ENCODE data around the gene GNB1L. TPM values are rescaled to one million over a fixed set of nuclear protein-coding genes. Genes with fewer than 3 reads are reported as not detected.

Gene GNB1L
- total and polyA plus RNA-seq, 7 donors, result 2.5 to 15.0 (median 5.3) TPM

DNA sequence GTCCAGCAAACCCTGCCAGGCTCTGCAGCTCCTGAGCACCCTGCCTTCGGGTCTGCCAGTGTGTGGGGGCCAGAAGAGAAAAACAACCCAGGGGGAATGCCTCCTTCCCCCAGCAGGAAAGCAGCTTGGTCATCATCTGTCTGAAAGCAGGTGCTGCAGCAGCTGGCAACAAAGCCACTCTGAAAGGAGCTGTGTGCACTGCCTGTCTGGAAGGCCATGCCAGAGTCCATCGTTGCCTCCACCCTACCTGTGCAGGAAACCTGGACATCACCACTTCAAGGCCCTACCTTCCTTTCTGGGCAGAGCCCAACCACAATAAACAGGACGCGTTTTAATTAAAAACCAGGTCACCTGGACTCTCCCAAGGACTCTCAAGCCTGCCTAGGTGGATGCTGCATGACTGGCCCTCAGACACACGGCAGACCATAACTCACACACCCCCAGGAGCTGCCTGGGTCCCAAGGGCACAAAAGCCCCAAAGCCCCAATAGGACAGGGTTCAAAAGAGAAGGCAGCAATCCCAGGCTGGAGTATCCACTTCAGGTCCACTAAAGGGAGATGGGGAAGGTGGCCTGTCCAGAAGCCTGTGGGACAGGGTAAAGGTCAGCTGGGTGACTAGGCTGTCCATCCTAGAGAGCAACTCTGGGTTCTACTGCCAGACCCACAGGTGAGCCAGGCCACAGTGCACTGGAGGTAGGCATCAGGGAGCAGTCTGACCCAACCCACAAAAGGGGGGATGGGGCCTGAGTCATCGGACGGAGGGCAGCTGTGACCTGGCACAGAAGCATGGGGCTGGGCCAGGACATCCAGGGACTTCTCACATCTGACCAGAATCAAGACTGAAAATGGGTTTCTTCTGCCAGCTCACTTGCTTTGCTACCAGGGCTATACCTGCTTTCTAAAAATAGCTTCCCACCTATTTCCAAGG lies 6.1 kb downstream of the GNB1L start:
- peaks cover 9 to 38% (median 22%) of the 10 kb centered on the region in 4 donors for H3K36me3 ChIP-seq
- DNase-seq, result peak; percentile 59
- no peaks in the 10 kb centered on the region for H3K9me3 ChIP-seq
- intact Hi-C loops (cut with DNase I), result no loop called here
- peaks cover 0 to 33% (median 25%) of the 10 kb centered on the region in 4 donors for H3K4me1 ChIP-seq
- no peak overlapping the region for H3K4me3 ChIP-seq
- H3K27ac ChIP-seq, result no peak overlapping the region
- no peaks in the 10 kb centered on the region for H3K27me3 ChIP-seq
- TF ChIP-seq, protein P1, sequence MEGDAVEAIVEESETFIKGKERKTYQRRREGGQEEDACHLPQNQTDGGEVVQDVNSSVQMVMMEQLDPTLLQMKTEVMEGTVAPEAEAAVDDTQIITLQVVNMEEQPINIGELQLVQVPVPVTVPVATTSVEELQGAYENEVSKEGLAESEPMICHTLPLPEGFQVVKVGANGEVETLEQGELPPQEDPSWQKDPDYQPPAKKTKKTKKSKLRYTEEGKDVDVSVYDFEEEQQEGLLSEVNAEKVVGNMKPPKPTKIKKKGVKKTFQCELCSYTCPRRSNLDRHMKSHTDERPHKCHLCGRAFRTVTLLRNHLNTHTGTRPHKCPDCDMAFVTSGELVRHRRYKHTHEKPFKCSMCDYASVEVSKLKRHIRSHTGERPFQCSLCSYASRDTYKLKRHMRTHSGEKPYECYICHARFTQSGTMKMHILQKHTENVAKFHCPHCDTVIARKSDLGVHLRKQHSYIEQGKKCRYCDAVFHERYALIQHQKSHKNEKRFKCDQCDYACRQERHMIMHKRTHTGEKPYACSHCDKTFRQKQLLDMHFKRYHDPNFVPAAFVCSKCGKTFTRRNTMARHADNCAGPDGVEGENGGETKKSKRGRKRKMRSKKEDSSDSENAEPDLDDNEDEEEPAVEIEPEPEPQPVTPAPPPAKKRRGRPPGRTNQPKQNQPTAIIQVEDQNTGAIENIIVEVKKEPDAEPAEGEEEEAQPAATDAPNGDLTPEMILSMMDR (IDR thresholded peaks at IDR 0.05), result no peak
- TF ChIP-seq POLR2A (IDR thresholded peaks at IDR 0.05) (no peak), EP300 (IDR thresholded peaks at IDR 0.05) (no peak), POLR2AphosphoS5 (IDR thresholded peaks at IDR 0.05) (no peak)
- 48 to 76% methylated on average over 7 of the region's 7 CpGs for WGBS, 2 donors

DNA sequence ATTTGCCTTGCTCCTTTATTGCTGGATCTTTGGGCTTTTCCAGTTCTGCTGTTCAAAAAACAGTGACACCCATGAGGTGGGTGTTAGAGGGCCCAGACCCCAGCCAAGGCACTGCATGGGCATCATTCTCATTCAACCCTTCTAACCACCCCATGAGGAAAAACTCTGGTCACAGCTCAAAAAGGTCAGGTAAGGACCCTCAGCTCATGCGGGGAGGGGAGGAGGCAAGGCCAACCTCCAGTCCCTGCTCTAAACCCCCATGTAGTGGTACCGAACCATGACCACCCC lies 7.4 kb downstream of the GNB1L start:
- H3K36me3 ChIP-seq, result peaks cover 9 to 35% (median 21%) of the 10 kb centered on the region in 4 donors
- TF ChIP-seq POLR2AphosphoS5 (IDR thresholded peaks at IDR 0.05), result no peak
- TF ChIP-seq EP300 (IDR thresholded peaks at IDR 0.05), result no peak
- H3K27ac ChIP-seq, result no peak overlapping the region
- H3K4me1 ChIP-seq, result peaks cover 0 to 22% (median 12%) of the 10 kb centered on the region in 4 donors
- 92 to 96% methylated on average over 2 of the region's 2 CpGs for WGBS, 2 donors
- H3K4me3 ChIP-seq, result no peak overlapping the region
- H3K27me3 ChIP-seq, result no peaks in the 10 kb centered on the region
- intact Hi-C loops (cut with DNase I), result no loop called here
- H3K9me3 ChIP-seq, result no peaks in the 10 kb centered on the region
- DNase-seq, result peak; percentile 38

DNA sequence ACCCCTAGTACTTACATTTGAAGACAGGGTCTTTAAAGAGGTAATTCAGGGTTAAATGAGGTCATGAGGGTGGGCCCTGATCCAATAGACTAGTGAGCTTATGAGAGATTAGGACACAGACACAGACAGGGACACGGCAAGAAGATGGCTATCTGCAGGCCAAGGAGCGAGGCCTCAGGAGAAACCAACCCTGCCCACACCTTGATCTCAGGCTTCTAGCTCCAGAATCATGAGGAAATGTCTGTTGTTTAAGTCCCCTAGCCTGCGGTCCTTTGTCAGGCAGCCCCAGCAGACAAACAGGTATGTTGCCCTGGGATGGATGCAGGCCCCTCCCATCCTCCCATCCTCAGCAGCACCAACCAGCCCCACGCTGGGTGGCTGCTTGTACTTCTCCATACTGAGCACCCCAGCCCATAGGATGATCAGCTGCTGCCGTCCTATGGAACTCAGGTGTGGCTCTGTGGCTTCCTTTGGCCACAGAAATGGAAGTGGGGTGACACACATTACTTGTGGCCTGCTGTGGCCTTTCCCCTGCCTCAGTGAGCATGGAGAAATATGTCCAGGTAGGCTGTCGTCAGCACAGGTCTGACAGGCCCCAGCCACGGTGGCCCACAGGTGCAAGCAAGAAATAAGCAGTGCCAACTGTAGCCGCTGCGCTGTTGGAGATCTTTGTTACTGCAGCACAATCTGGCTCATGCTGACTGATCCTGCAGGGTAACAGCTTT lies 7.9 kb downstream of the GNB1L start:
- Histone ChIP-seq H3K9me3 (no peaks in the 10 kb centered on the region), H3K27me3 (no peaks in the 10 kb centered on the region), H3K4me1 (peaks cover 0 to 18% (median 12%) of the 10 kb centered on the region in 4 donors), H3K27ac (no peak overlapping the region), H3K4me3 (no peak overlapping the region), H3K36me3 (peaks cover 6 to 30% (median 16%) of the 10 kb centered on the region in 4 donors)
- DNase-seq, result peak; percentile 52
- WGBS, 2 donors, result 92 to 93% methylated on average over 9 of the region's 9 CpGs
- intact Hi-C loops (cut with DNase I), result no loop called here
- TF ChIP-seq, protein P1 (IDR thresholded peaks at IDR 0.05), result no peak
- TF ChIP-seq EP300 (IDR thresholded peaks at IDR 0.05) (no peak), POLR2A (IDR thresholded peaks at IDR 0.05) (no peak), POLR2AphosphoS5 (IDR thresholded peaks at IDR 0.05) (no peak)

DNA sequence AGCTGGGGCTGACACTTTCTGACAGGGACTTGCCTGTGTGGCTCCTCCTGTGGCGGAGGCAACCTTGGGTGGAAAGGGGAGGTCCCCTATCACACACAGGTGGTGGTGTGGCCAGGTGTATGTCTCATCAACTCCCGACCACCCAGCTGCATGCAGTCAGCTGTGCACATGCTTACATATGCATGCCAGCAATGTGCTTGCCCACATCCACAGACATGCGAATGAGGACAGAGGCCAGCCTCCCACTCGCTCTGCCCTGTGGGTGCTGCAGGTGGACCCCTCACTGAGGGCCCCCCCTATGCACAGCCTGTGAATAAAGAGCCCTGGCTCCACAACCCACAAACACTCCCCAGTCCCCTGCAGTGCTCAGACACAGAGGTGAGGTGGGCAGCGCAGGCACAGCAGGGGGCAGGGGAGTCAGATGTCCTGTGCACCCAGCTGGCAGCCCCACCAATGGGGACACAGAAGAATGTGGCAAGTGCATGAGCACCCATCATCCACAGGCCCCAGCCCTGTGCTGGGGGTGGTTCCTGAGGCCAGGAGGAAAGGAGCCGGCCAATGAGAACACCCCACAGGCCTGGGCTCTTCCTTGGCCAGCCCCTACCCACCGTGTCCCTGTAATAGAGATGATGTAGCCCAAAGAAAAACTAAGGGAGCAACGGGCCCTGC lies 9.5 kb downstream of the GNB1L start:
- H3K27ac ChIP-seq, result peak overlapping the region in 2 of 4 donors; percentile 11 to 34
- 76 to 85% methylated on average over 8 of the region's 8 CpGs for WGBS, 2 donors

More for the DNA sequence above, 9.5 kb downstream of the GNB1L start:
- Histone ChIP-seq H3K36me3 (peaks cover 0 to 14% (median 4%) of the 10 kb centered on the region in 4 donors), H3K9me3 (no peaks in the 10 kb centered on the region), H3K27me3 (no peaks in the 10 kb centered on the region), H3K4me1 (peaks cover 0 to 15% (median 12%) of the 10 kb centered on the region in 4 donors), H3K4me3 (no peak overlapping the region)
- TF ChIP-seq POLR2A (IDR thresholded peaks at IDR 0.05), result no peak
- no peak for TF ChIP-seq EP300 (IDR thresholded peaks at IDR 0.05)
- TF ChIP-seq, protein P1 (IDR thresholded peaks at IDR 0.05), result no peak
- no peak for TF ChIP-seq POLR2AphosphoS5 (IDR thresholded peaks at IDR 0.05)
- DNase-seq, result peak; percentile 49
- intact Hi-C loops (cut with DNase I), result no loop called here
